Natural killer cell treated with Interleukin-12 subunit alpha and Interleukin-12 subunit beta and Interleukin-15 and Interleukin-18, amount 100 ng/mL, for 72 hours (primary cell): Measurements from ENCODE around the gene FLT4. TPM values are rescaled to one million over a fixed set of nuclear protein-coding genes. Genes with fewer than 3 reads are reported as not detected.

Experiments
- ATAC-seq, 2 donors: fragments of 150-1000 bp; cut with Tn5 transposase in 1 of 2; sonication (Bioruptor Pico), chemical (Tn5 transposase) in 1 of 2; 2 replicates each; pipeline ENCODE4 v1.10.0; 2021
- DNase-seq: peaks from one replicate; pipeline ENCODE4 v3.0.0; 2022; ENCODE audit warnings: low spot score
- H3K27ac Mint-ChIP-seq, 2 donors: 1 replicate in 1 of 2; 2 replicates in 1 of 2; pipeline ENCODE4 v1.8.0; 2022; ENCODE audit warnings: mixed read lengths in 2 of 2, mild to moderate bottlenecking in 1 of 2, moderate library complexity in 1 of 2
- H3K27me3 Mint-ChIP-seq, 2 donors: 1 replicate in 1 of 2; 2 replicates in 1 of 2; pipeline ENCODE4 v1.8.0; 2022; ENCODE audit warnings: mixed read lengths in 2 of 2
- H3K36me3 Mint-ChIP-seq: one replicate; pipeline ENCODE4 v1.8.0; 2022; ENCODE audit warnings: mixed read lengths
- H3K4me1 Mint-ChIP-seq, 2 donors: 1 replicate in 1 of 2; 2 replicates in 1 of 2; pipeline ENCODE4 v1.8.0; 2022; ENCODE audit warnings: low read depth in 2 of 2, mixed read lengths in 2 of 2, mild to moderate bottlenecking in 1 of 2
- H3K4me3 Mint-ChIP-seq: one replicate; pipeline ENCODE4 v1.8.0; 2022; ENCODE audit warnings: mixed read lengths
- H3K9me3 Mint-ChIP-seq: 2 replicates; pipeline ENCODE4 v1.8.0; 2022; ENCODE audit warnings: mixed read lengths
- total RNA-seq, 2 donors: library from RNA; stranded (reverse); gene quantifications; one replicate each; pipeline ENCODE4 v1.2.3, GENCODE V29; 2022

Gene FLT4
- total RNA-seq, 2 donors from 2014 or later = 0.26 to 0.47 TPM

DNA sequence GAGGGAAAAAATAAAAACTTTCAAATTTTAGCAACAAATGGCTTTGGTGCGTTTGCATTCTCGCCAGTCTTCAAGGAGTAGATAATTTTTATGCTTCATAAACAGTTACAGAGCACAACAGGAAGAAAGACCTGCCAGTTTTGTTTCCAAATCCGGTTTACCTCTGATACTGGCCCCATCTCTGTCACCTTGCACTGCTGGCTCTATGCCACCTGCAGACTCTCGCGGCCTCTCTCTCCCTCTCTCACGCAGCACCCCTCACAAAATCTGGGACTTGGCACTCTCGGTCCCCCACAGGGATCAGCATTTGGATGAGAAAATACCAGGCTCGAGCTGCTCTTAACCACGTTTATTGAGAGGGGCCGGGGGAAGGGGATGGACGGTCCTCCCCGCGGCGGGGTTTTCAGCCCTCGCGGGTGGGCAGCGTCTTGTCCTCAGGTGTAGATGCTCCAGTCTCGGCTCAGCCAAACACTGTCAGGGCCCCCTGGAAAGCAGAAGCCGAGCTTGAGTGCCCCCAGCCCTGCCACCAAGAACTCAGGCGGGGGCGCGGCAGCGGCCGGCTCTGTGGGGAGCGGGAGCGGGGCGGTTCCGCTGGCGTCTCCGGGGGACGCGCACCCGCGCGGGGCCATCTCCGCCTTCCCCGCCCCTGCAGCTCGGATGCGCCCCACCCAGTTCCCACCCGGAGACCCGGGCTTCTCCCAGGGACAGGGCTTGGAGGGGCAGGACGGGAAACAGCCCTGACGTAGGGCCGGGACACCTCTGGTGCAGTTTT, 59.4 kb downstream of the FLT4 start:
- H3K27me3 Mint-ChIP-seq = peaks cover 18 to 19% of the 10 kb centered on the region in 2 donors
- ATAC-seq (no peak), DNase-seq (no peak)
- H3K4me1 Mint-ChIP-seq = peaks cover 0 to 4% of the 10 kb centered on the region in 2 donors
- H3K4me3 Mint-ChIP-seq = no peak overlapping the region
- H3K27ac Mint-ChIP-seq = no peak overlapping the region
- H3K9me3 Mint-ChIP-seq = no peaks in the 10 kb centered on the region
- peaks cover 5% of the 10 kb centered on the region for H3K36me3 Mint-ChIP-seq

GRCh38 chr5:180586870-180587269, 62.5 kb downstream of the FLT4 start:
- Mint-ChIP-seq H3K9me3 (no peaks in the 10 kb centered on the region), H3K36me3 (peaks cover under 1% of the 10 kb centered on the region), H3K27ac (no peak overlapping the region), H3K4me1 (no peaks in the 10 kb centered on the region), H3K4me3 (no peak overlapping the region), H3K27me3 (peaks cover 12 to 22% of the 10 kb centered on the region in 2 donors)
- DNase-seq = no peak
- ATAC-seq = no peak

DNA sequence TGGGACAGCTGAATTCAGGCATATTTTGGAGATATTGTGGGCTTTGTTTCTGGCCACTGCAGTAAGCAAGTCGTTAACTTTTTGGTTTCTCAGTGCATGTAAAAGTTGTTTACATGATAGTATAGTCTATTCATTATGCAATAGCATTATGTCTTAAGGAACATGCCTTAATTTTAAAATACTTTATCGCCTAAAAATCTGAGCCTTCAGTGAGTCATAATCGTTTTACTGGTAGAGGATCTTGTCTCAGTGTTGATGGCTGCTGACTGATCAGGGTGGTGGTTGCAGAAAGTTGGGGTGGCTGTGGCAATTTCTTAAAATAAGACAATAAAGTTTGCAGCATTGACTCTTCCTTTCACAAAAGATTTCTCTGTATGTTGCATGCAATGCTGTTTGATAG, 63.2 kb downstream of the FLT4 start:
- H3K36me3 Mint-ChIP-seq = no peaks in the 10 kb centered on the region
- H3K4me1 Mint-ChIP-seq = no peaks in the 10 kb centered on the region
- DNase-seq = no peak
- no peaks in the 10 kb centered on the region for H3K9me3 Mint-ChIP-seq
- H3K27ac Mint-ChIP-seq = no peak overlapping the region
- no peak for ATAC-seq
- H3K27me3 Mint-ChIP-seq = peaks cover 12 to 21% of the 10 kb centered on the region in 2 donors
- no peak overlapping the region for H3K4me3 Mint-ChIP-seq

- Mint-ChIP-seq H3K27ac (no peak overlapping the region), H3K36me3 (no peaks in the 10 kb centered on the region), H3K27me3 (peaks cover 12% of the 10 kb centered on the region in 2 donors), H3K9me3 (no peaks in the 10 kb centered on the region), H3K4me3 (no peak overlapping the region), H3K4me1 (no peaks in the 10 kb centered on the region)
- no peak for ATAC-seq
- DNase-seq = no peak
Observed at GRCh38 chr5:180583738-180584137, 65.7 kb downstream of the FLT4 start.

- H3K9me3 Mint-ChIP-seq = no peaks in the 10 kb centered on the region
- H3K27me3 Mint-ChIP-seq = peaks cover 7 to 12% of the 10 kb centered on the region in 2 donors
- DNase-seq = no peak
- no peaks in the 10 kb centered on the region for H3K4me1 Mint-ChIP-seq
- H3K4me3 Mint-ChIP-seq = no peak overlapping the region
- H3K27ac Mint-ChIP-seq = no peak overlapping the region
- H3K36me3 Mint-ChIP-seq = peaks cover 6% of the 10 kb centered on the region
- ATAC-seq = no peak
Observed at GRCh38 chr5:180580681-180581080, 68.7 kb downstream of the FLT4 start.

GRCh38 chr5:180575571-180575970, 73.8 kb downstream of the FLT4 start:
- Mint-ChIP-seq H3K4me1 (no peaks in the 10 kb centered on the region), H3K4me3 (no peak overlapping the region), H3K27me3 (no peaks in the 10 kb centered on the region), H3K36me3 (peaks cover 14% of the 10 kb centered on the region), H3K9me3 (no peaks in the 10 kb centered on the region), H3K27ac (no peak overlapping the region)
- ATAC-seq (no peak), DNase-seq (no peak)

- Mint-ChIP-seq H3K27ac (no peak overlapping the region), H3K9me3 (no peaks in the 10 kb centered on the region), H3K27me3 (no peaks in the 10 kb centered on the region), H3K36me3 (peaks cover 20% of the 10 kb centered on the region), H3K4me1 (peaks cover 0 to 2% of the 10 kb centered on the region in 2 donors), H3K4me3 (no peak overlapping the region)
- no peak for ATAC-seq
- no peak for DNase-seq
Observed at GRCh38 chr5:180568914-180569313, 80.5 kb downstream of the FLT4 start.

DNA sequence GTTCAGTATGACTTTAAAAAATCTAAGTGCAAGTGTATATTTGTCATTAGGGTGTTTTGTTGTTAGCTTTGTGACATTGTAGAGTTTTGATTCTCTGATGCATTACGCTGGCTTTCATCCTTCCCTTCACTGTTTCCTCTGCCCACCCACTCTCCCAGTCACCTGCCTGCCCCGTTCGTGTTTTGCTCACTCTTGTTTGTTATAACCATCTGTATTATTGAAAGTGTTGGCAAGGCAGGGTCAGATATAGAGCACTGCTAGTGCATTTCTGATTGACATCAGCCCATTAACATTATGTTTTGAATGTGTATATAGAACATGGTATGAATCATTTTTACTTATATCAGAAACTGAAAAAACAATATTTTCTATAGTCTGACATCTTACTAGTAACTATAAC, 85.4 kb downstream of the FLT4 start:
- no peak for ATAC-seq
- Mint-ChIP-seq H3K27ac (no peak overlapping the region), H3K36me3 (peaks cover 20% of the 10 kb centered on the region), H3K4me3 (no peak overlapping the region), H3K27me3 (no peaks in the 10 kb centered on the region), H3K4me1 (peaks cover 14 to 20% of the 10 kb centered on the region in 2 donors), H3K9me3 (no peaks in the 10 kb centered on the region)
- no peak for DNase-seq

DNA sequence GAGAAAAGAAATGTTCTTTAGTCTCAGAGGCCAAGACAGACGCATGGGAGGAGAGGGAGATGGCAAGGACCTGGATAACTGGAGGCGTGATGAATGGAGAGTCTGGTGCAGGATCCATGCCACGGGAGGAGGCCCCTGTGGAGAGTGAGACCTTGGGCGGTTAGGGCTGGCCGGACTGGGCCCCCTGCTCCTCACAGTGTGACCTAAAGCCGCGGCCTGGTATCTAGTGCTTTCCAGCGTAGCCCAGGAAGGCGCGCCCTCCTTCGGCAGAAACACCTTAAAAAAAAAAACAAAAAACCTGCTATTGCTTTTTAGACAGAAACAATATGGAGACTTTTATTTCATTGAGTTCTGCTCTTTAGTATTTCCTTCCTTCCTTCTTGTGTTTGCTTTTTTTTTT, 91.2 kb downstream of the FLT4 start:
- no peaks in the 10 kb centered on the region for H3K27me3 Mint-ChIP-seq
- ATAC-seq (no peak), DNase-seq (no peak)
- peaks cover 19 to 33% of the 10 kb centered on the region in 2 donors for H3K4me1 Mint-ChIP-seq
- H3K36me3 Mint-ChIP-seq = peaks cover 12% of the 10 kb centered on the region
- H3K9me3 Mint-ChIP-seq = no peaks in the 10 kb centered on the region
- H3K27ac Mint-ChIP-seq = no peak overlapping the region
- no peak overlapping the region for H3K4me3 Mint-ChIP-seq

GRCh38 chr5:180557217-180557809, 92.1 kb downstream of the FLT4 start:
- Mint-ChIP-seq H3K9me3 (no peaks in the 10 kb centered on the region), H3K4me3 (no peak overlapping the region), H3K27ac (no peak overlapping the region), H3K27me3 (no peaks in the 10 kb centered on the region), H3K36me3 (peaks cover 12% of the 10 kb centered on the region), H3K4me1 (peaks cover 19 to 33% of the 10 kb centered on the region in 2 donors)
- DNase-seq = no peak
- ATAC-seq = peak in 1 of 2 donors; percentile 38

DNA sequence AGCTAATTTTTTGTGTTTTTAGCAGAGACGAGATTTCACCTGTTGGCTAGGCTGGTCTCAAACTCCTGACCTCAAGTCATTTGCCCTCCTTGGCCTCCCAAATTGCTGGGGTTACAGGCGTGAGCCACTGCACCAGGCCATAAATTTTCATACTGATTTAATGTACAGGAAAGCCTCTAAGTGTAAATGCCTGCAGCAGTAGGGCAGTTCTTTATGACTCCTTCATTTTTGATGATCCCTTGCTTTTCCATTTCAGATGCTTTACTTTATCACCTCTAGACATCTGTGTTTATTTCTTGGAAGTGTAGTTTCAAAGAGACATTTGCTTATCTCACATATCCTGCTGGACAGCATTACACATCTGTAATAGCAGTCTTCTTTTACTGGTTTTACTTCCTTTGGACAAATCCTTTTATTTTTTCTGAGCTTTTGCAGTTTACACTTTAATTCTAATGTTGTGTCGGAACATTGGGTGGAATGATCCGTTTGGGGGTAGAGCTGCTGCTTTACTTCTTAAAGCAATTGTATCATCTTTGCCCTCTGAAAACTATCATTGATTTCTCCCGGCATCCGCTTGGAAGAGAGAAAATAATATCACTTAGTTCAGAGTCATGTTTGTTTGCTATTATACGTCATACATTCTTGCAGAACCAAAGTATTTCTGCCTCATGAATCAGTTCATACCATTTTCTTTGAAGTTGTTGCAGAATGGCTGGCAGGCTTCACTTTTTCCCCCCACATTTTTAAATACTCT, 94.1 kb downstream of the FLT4 start:
- H3K4me3 Mint-ChIP-seq = no peak overlapping the region
- H3K36me3 Mint-ChIP-seq = peaks cover 2% of the 10 kb centered on the region
- DNase-seq (no peak), ATAC-seq (no peak)
- H3K4me1 Mint-ChIP-seq = peaks cover 7 to 24% of the 10 kb centered on the region in 2 donors
- H3K9me3 Mint-ChIP-seq = no peaks in the 10 kb centered on the region
- H3K27me3 Mint-ChIP-seq = no peaks in the 10 kb centered on the region
- H3K27ac Mint-ChIP-seq = no peak overlapping the region

DNA sequence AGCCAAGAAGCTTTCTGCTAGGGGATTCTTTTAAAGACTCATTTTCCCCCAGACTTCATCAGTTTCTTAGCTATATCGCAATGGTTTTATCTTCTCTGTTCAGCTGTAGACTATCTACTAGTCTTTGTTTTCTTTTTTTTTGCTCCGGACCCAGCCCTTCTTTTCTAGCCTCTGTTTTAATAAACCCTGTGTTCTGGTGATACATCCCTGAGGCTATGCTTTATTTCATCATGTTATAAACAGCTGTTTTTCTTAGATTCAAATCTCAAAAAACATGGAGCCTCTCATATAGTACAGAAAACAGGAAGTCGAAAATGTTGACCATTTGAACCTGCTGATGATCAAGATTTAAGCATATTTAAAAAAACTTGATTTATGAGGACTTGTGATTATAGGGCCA, 95.9 kb downstream of the FLT4 start:
- Mint-ChIP-seq H3K9me3 (no peaks in the 10 kb centered on the region), H3K27me3 (no peaks in the 10 kb centered on the region), H3K4me3 (no peak overlapping the region), H3K4me1 (peaks cover 8 to 16% of the 10 kb centered on the region in 2 donors), H3K27ac (no peak overlapping the region), H3K36me3 (no peaks in the 10 kb centered on the region)
- ATAC-seq (no peak), DNase-seq (no peak)
